Activated CD4-positive, alpha-beta T cell treated with anti-CD3 and anti-CD28 coated beads for 4 hours (primary cell): ENCODE data around the gene GREB1.

Experiments used
- DNase-seq, 2 donors: peaks; one replicate each; pipeline ENCODE4 v3.0.0-alpha.2; 2020

Gene GREB1, protein sequence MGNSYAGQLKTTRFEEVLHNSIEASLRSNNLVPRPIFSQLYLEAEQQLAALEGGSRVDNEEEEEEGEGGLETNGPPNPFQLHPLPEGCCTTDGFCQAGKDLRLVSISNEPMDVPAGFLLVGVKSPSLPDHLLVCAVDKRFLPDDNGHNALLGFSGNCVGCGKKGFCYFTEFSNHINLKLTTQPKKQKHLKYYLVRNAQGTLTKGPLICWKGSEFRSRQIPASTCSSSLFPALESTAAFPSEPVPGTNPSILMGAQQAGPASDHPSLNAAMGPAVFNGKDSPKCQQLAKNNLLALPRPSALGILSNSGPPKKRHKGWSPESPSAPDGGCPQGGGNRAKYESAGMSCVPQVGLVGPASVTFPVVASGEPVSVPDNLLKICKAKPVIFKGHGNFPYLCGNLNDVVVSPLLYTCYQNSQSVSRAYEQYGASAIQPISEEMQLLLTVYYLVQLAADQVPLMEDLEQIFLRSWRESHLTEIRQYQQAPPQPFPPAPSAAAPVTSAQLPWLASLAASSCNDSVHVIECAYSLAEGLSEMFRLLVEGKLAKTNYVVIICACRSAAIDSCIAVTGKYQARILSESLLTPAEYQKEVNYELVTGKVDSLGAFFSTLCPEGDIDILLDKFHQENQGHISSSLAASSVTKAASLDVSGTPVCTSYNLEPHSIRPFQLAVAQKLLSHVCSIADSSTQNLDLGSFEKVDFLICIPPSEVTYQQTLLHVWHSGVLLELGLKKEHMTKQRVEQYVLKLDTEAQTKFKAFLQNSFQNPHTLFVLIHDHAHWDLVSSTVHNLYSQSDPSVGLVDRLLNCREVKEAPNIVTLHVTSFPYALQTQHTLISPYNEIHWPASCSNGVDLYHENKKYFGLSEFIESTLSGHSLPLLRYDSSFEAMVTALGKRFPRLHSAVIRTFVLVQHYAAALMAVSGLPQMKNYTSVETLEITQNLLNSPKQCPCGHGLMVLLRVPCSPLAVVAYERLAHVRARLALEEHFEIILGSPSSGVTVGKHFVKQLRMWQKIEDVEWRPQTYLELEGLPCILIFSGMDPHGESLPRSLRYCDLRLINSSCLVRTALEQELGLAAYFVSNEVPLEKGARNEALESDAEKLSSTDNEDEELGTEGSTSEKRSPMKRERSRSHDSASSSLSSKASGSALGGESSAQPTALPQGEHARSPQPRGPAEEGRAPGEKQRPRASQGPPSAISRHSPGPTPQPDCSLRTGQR (N-terminal part only)

GRCh38 chr2:11533278-11534070 lies at the start of gene GREB1:
Gene GREB1, plus strand, starts transcription at chr2:11534045. Its CDS starts 22,570 bp downstream, at chr2:11556615.
- no peak for DNase-seq

DNA sequence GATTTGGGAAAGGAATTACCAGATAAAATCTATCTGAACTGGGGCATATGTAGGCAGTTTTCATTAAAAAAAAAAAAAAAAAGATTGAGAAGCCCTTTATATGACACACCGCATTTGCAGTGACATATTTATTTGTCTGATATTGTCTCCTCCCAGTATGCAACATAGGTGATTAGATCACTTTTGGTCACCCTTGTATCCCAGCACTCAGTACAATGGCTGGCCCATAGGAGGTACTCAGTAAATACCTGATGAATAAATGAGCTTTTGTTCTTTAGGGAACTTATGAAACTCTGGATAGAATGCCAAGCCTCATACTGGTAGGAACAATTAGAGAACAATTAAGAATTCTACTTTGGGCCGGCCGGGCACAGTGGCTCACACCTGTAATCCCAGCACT lies 45.0 kb upstream of the GREB1 start:
- DNase-seq = no peak

GRCh38 chr2:11490194-11490593 lies 43.7 kb upstream of the GREB1 start:
- DNase-seq = no peak

DNA sequence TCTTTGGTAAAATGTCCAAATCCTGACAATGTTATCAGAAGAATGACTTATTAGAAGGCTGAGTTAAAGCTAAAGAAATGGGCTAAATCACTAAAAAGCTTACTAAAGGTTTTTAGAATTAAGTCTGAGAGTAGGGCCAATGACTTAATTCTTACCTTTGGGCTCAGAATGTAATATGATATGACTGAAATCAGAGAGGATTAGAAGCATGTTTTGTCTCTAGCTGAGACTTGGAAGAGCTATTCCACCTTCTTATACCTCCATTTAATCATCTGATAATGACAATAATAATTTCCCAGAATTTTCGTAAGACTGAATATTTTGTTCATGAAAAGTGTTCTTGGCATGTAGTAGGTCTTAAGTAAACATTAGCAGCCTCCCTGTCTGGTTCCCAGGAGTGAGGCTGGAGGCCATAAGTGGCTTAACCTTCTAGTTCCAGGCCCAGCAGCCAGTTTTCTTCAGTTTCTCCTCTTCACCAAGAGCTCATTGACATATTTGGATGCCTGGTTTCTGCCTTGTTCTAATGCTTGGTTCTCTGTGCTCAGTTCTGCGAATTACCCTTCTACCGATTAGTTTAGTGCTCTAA lies 42.4 kb upstream of the GREB1 start:
- no peak for DNase-seq

DNA sequence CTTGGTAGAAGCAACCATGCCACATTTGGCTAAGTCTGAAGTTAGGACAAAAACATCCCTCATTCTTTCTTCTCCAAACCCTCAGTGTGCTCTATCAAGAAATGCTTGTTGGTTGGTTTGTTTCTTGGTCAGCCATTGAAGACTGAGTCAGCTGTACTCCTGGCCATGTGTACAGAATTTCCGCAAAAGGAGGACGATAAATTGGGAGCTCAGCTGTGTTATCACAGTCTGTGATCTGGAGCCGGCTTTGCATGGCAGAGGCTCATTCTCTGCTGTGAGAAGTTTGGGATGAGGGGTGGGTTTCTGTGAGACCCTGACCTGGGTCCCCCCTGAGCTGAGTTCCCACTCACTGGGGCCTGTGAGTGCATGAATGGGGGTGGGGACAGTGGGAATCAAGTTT lies 41.6 kb upstream of the GREB1 start:
- DNase-seq = no peak

GRCh38 chr2:11492720-11493119 lies 41.1 kb upstream of the GREB1 start:
- no peak for DNase-seq

GRCh38 chr2:11493282-11493681 lies 40.6 kb upstream of the GREB1 start:
- no peak for DNase-seq

GRCh38 chr2:11494310-11494709 lies 39.5 kb upstream of the GREB1 start:
- no peak for DNase-seq

DNA sequence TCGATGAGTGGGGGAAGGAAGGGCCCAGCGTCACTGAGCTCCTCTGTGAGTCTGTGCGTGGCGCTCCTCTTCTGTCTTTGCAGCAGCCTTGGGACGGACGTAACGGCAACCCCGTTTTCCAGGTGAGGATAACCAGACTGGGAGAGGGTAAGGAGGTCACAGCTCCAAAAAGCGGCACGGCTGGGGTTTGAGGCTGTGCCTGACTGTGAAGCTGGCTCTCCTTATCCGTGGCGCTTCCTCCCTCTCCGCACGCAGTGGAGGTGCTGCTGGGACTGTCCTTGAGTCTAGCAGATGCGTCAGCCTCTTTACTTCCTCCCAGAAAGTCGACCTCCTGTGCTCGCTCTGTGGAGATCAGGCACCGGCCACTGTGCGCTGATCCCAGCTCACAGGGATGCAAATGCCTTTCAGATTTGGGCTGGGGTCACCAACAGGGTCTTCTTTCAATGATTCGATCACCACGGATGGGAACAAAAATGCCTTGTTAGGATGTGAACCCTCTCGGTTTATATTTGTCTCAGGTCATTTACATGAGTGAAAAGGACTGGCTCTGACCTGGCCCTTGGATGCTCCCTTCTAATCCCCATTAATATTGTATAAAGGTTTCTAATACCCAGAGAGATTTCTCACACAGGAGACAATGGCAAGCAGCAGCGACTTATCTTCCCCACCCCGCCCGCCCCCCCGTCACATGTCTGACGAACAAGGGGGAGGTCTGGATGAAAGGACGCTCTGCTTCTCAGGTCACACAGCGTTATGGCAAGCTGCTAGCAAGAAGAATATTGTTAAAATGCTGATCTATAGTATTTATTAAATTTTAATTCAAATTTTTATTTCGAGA lies 37.8 kb upstream of the GREB1 start:
- DNase-seq = no peak

- no peak for DNase-seq
Measured at GRCh38 chr2:11498543-11499034, 35.3 kb upstream of the GREB1 start.

DNA sequence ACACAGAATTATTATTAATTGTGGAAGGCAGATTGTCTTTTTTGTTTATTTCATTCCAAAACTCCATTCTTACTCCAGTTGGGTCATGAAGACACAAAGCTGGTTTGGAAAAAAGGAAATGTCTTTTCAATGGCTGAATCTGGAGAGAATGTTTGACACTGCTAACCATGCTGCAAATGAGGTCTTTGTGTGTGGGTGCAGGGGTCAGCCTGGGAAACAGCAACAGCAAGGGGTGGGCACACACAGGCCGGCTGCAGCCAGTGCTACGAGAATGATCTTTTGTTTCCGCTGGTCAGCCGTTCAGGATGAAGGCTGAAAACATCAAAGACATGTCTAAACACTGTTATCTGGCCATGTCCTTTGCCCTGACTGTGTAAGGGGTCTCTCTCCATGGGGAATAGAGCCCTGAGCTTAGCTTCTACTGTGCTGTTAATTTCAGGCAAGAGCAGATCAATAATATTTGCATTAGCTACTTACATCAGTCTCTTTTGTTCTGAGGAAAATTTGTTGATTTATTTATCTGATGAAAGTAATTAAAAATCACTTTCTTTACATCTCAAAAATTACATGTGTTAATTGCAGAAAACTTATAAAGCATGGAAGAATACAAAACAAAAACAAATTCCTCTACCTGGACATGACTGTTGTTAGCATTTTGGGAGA lies 34.6 kb upstream of the GREB1 start:
- no peak for DNase-seq

- DNase-seq = no peak
Measured at GRCh38 chr2:11500702-11501303, 33.0 kb upstream of the GREB1 start.

DNA sequence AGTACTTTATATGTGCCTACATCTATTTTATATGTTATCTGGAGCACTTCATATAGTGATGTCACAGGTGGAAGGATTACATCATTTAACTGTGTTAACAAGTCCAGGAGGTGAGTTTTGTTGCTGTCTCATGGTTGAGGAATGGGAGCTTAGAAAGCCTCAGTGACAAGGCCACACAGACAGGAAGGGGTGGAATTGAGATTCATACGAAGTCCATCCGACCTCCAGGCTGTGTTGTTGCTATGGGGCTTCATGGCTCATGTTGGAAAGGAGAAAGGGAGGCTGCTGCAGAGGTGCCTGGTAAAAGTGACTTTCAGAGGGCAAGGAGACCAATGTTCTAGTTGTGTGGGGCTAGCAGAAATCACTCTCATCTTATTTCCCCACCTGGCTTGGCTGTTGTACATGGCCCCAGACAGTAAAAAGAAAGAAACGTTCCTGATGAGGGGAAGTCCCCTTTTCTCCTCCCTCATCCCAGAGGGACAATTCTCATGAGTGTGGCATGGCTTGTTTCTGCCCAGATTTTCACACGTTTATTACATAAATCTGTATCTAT lies 31.0 kb upstream of the GREB1 start:
- no peak for DNase-seq

DNA sequence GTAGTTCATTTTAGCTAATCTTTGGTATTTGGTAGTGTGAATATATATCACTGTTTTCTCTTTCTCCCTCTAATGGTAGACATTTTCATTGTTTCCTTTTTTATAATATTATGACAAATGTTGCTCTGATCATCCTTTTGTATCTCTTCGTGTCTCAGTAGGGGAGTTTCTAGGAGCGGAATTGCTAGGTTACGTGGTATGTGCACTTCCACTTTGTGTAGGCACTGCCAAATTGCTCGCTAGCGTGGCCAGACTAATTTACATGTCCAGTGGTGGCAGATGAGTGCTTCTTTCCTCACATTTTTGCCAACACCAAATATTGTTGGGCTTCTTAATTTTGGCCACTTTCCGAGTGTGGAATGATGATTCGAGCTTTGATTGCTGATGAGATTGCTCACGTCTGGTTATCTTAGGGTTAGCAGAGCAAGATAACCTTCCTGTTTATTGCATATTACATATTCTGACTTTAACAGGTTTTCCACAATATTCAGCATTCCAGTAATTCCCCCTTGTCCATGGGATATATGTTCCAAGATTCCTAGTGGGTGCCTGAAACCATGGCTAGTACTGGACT lies 30.4 kb upstream of the GREB1 start:
- DNase-seq = no peak

- DNase-seq = no peak
Measured at GRCh38 chr2:11505652-11506610, 27.9 kb upstream of the GREB1 start.

GRCh38 chr2:11506611-11506969 lies 27.3 kb upstream of the GREB1 start:
- DNase-seq = no peak

DNA sequence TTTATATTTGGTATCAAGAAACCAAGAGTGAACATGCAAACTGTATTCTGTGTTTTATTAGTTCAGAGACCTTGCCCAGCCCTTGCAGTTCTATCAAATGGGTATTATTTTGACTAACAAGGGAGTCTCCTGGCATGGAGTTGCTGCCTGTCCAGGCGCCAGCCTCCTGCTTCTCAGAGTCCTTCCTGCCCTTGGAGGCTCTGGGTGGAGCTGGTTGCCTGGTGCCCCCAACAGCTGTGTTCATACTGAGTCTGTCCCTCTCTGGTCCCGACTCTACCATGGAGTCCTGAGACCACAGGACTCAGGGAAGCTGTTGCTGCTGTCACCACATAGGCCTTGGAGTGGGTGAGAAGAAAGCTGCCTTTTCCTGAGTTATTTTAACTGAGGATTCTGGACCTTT lies 26.3 kb upstream of the GREB1 start:
- no peak for DNase-seq

GRCh38 chr2:11508279-11508678 lies 25.6 kb upstream of the GREB1 start:
- no peak for DNase-seq
